GM21381 (cell line): ENCODE data around the gene ANKHD1.
A peak's percentile ranks its signal among the peaks of the same experiment; 100 is the strongest.

Experiments used
- ATAC-seq: cut with Tn5 transposase; IDR thresholded peaks from one replicate; pipeline ENCODE4 v1.9.1; 2021; ENCODE audit warnings: mild to moderate bottlenecking, moderate library complexity; ENCODE audit not compliant: unreplicated experiment

Gene ANKHD1, protein sequence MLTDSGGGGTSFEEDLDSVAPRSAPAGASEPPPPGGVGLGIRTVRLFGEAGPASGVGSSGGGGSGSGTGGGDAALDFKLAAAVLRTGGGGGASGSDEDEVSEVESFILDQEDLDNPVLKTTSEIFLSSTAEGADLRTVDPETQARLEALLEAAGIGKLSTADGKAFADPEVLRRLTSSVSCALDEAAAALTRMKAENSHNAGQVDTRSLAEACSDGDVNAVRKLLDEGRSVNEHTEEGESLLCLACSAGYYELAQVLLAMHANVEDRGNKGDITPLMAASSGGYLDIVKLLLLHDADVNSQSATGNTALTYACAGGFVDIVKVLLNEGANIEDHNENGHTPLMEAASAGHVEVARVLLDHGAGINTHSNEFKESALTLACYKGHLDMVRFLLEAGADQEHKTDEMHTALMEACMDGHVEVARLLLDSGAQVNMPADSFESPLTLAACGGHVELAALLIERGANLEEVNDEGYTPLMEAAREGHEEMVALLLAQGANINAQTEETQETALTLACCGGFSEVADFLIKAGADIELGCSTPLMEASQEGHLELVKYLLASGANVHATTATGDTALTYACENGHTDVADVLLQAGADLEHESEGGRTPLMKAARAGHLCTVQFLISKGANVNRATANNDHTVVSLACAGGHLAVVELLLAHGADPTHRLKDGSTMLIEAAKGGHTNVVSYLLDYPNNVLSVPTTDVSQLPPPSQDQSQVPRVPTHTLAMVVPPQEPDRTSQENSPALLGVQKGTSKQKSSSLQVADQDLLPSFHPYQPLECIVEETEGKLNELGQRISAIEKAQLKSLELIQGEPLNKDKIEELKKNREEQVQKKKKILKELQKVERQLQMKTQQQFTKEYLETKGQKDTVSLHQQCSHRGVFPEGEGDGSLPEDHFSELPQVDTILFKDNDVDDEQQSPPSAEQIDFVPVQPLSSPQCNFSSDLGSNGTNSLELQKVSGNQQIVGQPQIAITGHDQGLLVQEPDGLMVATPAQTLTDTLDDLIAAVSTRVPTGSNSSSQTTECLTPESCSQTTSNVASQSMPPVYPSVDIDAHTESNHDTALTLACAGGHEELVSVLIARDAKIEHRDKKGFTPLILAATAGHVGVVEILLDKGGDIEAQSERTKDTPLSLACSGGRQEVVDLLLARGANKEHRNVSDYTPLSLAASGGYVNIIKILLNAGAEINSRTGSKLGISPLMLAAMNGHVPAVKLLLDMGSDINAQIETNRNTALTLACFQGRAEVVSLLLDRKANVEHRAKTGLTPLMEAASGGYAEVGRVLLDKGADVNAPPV (N-terminal part only)

GRCh38 chr5:140401362-140402257 is at the start of gene ANKHD1:
ANKHD1 (plus strand) TSS chr5:140401833; CDS start chr5:140401968, 135 bp downstream.
- ATAC-seq = peak; percentile 76

DNA sequence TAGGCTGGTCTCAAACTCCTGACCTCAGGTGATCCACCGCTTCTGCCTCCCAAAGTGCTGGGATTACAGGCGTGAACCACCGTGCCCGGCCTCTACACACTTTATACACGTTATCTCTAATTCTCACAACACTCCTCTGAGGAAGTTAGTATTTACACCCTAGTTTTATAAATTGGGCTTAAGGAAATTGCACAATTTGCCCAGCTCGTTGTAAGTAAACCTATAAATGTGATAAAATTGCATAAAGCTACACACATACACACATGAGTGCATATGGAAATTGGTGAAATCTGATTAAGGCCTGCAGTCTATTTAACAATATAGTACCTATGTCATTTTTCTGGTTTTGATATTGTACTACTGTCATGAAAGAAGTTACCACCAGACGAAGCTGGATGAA is 46.1 kb upstream of the ANKHD1 start:
- ATAC-seq = no peak

DNA sequence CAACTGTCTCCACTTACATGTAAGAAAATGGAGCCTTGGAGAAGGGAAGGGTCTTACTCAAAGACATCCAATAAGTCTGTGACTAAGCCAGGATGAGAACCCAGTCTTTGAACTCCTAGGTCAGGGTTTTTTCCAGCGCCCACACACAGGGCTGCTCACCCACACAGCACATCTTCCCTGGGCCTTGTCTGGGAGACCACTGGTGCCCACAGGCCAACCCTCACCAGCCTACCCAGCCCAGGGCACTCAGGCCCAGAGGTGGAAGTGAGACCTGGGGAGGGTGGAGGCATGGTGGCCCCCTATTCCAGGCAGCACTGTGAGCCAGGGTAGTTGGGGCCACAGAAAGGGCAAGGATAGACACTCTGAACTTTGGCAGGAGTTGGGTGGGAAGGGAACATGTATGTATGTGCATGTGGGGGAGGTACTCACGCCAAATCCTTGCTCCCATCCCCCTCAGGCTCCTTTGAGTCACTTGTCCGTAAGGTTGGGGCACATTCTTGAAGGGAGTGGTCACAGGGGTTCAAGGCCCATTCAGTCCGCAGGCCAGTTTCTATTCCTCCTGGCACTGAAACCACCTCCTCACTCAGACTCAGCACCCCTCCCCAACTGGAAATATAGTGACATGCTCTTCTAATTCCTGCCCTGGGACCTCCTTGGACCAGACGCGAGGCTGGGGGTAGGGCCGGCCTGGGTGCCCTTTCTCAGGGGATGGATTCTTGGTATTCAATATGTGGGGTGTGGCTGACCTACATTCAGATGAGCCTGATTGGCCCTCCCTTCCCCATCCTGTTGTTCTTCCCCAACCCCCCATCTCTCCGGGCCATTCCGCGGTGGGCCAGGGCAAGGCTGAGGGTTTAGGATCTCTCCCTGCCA is 44.5 kb upstream of the ANKHD1 start:
- peak; percentile 6 for ATAC-seq

- peak; percentile 89 for ATAC-seq
Observed at GRCh38 chr5:140357726-140358093, 43.9 kb upstream of the ANKHD1 start.

GRCh38 chr5:140358738-140359310 is 42.8 kb upstream of the ANKHD1 start:
- ATAC-seq = no peak

- ATAC-seq = no peak
Observed at GRCh38 chr5:140360101-140360500, 41.5 kb upstream of the ANKHD1 start, which contains the start of gene SLC4A9. SLC4A9 (plus strand) TSS chr5:140360194; CDS start chr5:140360237, 43 bp downstream.

DNA sequence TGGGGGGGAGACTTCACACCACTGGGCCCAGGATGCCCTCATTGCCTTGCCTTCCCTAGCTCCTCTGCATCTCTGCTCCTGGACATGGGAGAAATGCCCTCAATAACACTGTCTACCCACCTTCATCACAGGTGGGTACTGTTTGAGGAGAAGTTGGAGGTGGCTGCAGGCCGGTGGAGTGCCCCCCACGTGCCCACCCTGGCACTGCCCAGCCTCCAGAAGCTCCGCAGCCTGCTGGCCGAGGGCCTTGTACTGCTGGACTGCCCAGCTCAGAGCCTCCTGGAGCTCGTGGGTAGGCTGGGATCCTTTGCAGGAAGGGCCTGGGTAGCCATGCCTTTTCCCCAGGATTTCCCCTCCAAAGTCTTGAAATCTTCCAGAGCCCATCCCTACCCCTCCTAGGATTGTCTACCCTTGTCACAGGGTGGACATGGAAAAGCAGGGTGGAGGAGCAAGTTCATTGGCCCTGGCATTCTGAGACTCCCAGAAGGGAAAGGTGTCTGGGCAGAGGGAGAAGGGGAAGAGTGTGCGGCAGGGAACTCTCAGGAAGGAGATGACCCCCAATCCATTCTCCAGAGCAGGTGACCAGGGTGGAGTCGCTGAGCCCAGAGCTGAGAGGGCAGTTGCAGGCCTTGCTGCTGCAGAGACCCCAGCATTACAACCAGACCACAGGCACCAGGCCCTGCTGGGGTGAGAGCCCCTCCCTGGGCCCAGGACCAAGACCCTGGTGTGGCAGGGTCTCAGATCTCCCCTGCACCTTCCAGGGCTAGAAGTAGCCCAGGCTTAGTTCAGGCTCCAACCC is 40.8 kb upstream of the ANKHD1 start:
- no peak for ATAC-seq

- no peak for ATAC-seq
Observed at GRCh38 chr5:140361901-140362300, 39.7 kb upstream of the ANKHD1 start.

GRCh38 chr5:140362311-140362710 is 39.3 kb upstream of the ANKHD1 start:
- ATAC-seq = no peak

DNA sequence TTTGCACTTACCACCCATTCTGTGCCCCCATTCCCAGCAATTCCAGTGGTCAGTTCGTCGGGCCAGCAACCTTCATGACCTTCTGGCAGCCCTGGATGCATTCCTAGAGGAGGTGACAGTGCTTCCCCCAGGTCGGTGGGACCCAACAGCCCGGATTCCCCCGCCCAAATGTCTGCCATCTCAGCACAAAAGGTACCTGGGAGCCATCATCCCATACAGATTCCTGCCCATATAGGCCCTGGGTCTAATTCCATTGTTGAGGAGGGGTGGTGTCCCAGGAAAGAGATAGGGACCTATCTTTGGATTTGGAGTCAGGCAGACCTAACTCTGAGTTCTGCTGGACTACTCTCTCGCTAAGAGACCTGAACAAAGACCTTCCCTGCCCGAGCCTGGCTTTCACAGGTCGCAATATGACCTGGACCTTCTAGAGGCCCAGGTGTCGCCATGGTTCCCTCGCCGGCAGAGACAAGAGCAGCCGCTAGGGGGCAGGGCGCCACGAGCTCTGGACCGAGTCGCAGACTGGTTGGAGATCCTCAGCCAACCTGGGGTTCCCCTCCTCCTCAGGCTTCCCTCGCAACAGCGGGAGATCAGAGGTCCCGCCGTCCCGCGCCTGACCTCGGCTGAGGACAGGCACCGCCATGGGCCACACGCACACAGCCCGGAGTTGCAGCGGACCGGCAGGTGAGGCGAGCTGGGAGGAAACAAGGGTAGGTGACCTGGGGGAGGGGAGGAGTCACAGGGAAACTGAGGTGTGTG is 38.6 kb upstream of the ANKHD1 start:
- ATAC-seq = peak; percentile 89

DNA sequence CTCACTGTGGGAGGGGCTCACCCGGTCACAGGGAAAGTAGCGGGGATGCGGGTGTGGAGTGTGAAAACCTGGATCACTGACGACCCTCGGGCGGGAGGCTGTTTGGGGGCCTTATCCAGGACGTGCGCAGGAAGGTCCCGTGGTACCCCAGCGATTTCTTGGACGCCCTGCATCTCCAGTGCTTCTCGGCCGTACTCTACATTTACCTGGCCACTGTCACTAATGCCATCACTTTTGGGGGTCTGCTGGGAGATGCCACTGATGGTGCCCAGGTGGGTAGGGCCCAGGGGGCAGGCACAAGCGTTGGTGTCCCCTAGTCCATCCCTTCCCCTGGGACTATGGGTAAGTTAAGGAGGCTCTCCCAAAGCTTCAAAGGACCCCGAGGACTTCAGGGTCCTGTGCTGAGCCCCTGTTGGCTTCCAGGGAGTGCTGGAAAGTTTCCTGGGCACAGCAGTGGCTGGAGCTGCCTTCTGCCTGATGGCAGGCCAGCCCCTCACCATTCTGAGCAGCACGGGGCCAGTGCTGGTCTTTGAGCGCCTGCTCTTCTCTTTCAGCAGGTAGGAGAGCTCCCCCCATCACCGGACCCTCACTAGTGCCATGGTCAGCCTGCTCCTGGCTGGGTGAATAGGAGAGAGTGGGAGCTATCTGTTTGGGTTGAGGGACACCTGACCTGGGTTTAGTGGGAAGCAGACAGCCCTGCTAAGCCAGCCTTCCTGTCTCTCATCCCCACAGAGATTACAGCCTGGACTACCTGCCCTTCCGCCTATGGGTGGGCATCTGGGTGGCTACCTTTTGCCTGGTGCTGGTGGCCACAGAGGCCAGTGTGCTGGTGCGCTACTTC is 37.8 kb upstream of the ANKHD1 start:
- ATAC-seq = no peak

- ATAC-seq = no peak
Observed at GRCh38 chr5:140364472-140364765, 37.2 kb upstream of the ANKHD1 start.

- no peak for ATAC-seq
Observed at GRCh38 chr5:140365282-140365681, 36.4 kb upstream of the ANKHD1 start.

- no peak for ATAC-seq
Observed at GRCh38 chr5:140365941-140366340, 35.7 kb upstream of the ANKHD1 start.

DNA sequence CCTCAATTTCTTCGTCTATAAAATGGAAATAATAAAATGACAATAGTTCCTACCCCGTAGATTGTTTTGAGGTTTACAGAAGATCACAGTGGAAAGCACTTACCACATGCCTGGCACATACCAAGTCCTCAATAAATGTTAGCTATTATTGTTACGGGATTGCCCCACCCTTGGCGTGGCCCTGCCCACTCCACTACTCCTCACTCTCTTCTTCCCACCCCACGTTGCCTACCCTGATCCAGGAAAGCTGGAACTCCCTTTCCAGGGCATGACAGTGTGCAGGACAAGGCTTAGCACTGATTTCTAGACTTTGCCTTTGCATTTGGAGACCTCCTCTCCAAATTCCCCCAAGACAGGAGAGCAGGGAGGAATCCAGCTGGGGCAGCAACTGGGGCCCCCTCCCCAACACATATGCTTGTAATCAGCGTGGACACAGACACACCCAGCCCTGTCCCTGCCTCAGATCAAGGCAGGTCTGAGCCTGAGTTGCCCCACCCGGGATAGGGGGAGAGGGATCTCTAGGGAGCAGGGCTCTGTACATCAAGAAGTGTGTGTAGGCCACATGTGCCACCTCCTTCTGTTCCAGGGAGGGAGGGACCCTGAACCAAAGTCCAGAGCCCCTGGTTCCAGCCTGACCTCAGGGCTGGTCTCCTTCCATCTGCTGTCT is 34.9 kb upstream of the ANKHD1 start:
- no peak for ATAC-seq
